Mesenteric fat pad (tissue), 1 donor: Measurements from ENCODE around the gene ANKRD12. TPM values are rescaled to one million over a fixed set of nuclear protein-coding genes. Genes with fewer than 3 reads are reported as not detected.
"Not testable (repeated sequence)": the region's sequence is repeated elsewhere in the genome, so short reads cannot be mapped to it uniquely, and the experiment has no call there.

Experiments
- DNase-seq: peaks from one replicate; pipeline ENCODE4 v3.0.0-alpha.2; 2020; ENCODE audit warnings: low spot score
- long read RNA-seq: library from polyadenylated mRNA; unstranded; transcript quantifications from one replicate; pipeline ENCODE4 v2.0.0, GENCODE V29; 2020
- total RNA-seq: library from RNA; stranded (reverse); fragmentation: NEBNext Ultra II Directional; extraction: Animal tissue kit (Norgen Biotek cat#: 25700); gene quantifications from one replicate; pipeline ENCODE4 v1.2.1, GENCODE V29; 2021
- donor health status: DM: yes; HTN: yes; CAD: no.

ANKRD12 gene
- total RNA-seq, result 65.8 TPM
- long read RNA-seq, partial matches to known transcripts, result 76 of 240 reads
- long read RNA-seq, other reads (novel, unspliced or antisense), result 164 of 240 reads

GRCh38 chr18:9136315-9137155, at the start of gene ANKRD12:
Gene ANKRD12, plus strand, starts transcription at chr18:9136781. Its CDS starts 45,652 bp downstream, at chr18:9182433.
- peak; percentile 99 for DNase-seq

- no peak for DNase-seq
Observed at GRCh38 chr18:9087144-9087543, 49.4 kb upstream of the ANKRD12 start.

GRCh38 chr18:9088252-9088651, 48.3 kb upstream of the ANKRD12 start:
- no peak for DNase-seq

- not testable (repeated sequence) for DNase-seq
Observed at GRCh38 chr18:9088727-9089126, 47.9 kb upstream of the ANKRD12 start.

- no peak for DNase-seq
Observed at GRCh38 chr18:9090578-9090977, 46.0 kb upstream of the ANKRD12 start.

- no peak for DNase-seq
Observed at GRCh38 chr18:9091066-9091476, 45.5 kb upstream of the ANKRD12 start.

- DNase-seq, result no peak
Observed at GRCh38 chr18:9092665-9093064, 43.9 kb upstream of the ANKRD12 start.

- not testable (repeated sequence) for DNase-seq
Observed at GRCh38 chr18:9093109-9093508, 43.5 kb upstream of the ANKRD12 start.

GRCh38 chr18:9094307-9095226, 42.0 kb upstream of the ANKRD12 start:
- no peak for DNase-seq

GRCh38 chr18:9095297-9096006, 41.1 kb upstream of the ANKRD12 start:
- no peak for DNase-seq

- no peak for DNase-seq
Observed at GRCh38 chr18:9096007-9096371, 40.6 kb upstream of the ANKRD12 start.

GRCh38 chr18:9096685-9097084, 39.9 kb upstream of the ANKRD12 start:
- DNase-seq, result no peak

GRCh38 chr18:9097349-9097748, 39.2 kb upstream of the ANKRD12 start:
- no peak for DNase-seq

GRCh38 chr18:9100796-9101195, 35.8 kb upstream of the ANKRD12 start:
- no peak for DNase-seq

- no peak for DNase-seq
Observed at GRCh38 chr18:9101730-9102507, 34.7 kb upstream of the ANKRD12 start.

- DNase-seq, result peak; percentile 100
Observed at GRCh38 chr18:9102508-9103375, 33.8 kb upstream of the ANKRD12 start, which contains the start of gene NDUFV2. Gene NDUFV2, plus strand, starts transcription at chr18:9102699. Its CDS starts 45 bp downstream, at chr18:9102744.

GRCh38 chr18:9103376-9103873, 33.2 kb upstream of the ANKRD12 start:
- DNase-seq, result no peak

GRCh38 chr18:9104244-9104901, 32.2 kb upstream of the ANKRD12 start:
- no peak for DNase-seq

- no peak for DNase-seq
Observed at GRCh38 chr18:9105420-9105819, 31.2 kb upstream of the ANKRD12 start.
